GM19239 (cell line): ENCODE measurements around the gene HSPA1B.
"Not testable (repeated sequence)": the region's sequence is repeated elsewhere in the genome, so short reads cannot be mapped to it uniquely, and the experiment has no call there.

Experiments used
- DNase-seq: peaks from one replicate; pipeline ENCODE4 v3.0.0; 2011; ENCODE audit warnings: low spot score; ENCODE audit not compliant: insufficient read length
- FAIRE-seq: peaks from 2 replicates; lab custom pipeline; 2011; peaks lifted over from hg19 to GRCh38; lab: Jason Lieb, UNC

HSPA1B gene

DNA sequence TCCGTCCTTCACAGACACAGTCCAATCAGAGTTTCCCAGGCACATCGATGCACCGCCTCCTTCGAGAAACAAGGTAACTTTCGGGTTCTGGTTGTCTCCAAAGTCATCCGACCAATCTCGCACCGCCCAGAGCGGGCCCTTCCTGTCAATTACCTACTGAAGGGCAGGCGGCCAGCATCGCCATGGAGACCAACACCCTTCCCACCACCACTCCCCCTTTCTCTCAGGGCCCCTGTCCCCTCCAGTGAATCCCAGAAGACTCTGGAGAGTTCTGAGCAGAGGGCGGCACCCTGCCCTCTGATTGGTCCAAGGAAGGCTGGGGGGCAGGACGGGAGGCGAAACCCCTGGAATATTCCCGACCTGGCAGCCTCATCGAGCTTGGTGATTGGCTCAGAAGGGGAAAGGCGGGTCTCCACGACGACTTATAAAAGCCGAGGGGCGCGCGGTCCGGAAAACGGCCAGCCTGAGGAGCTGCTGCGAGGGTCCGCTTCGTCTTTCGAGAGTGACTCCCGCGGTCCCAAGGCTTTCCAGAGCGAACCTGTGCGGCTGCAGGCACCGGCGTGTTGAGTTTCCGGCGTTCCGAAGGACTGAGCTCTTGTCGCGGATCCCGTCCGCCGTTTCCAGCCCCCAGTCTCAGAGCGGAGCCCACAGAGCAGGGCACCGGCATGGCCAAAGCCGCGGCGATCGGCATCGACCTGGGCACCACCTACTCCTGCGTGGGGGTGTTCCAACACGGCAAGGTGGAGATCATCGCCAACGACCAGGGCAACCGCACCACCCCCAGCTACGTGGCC lies at the start of gene HSPA1B:
HSPA1B (plus strand) TSS at position 453 of the 794 bp plus-strand sequence; CDS start at position 666, 213 bp downstream.
- FAIRE-seq (peak; percentile 77), DNase-seq (peak; percentile 85)

DNA sequence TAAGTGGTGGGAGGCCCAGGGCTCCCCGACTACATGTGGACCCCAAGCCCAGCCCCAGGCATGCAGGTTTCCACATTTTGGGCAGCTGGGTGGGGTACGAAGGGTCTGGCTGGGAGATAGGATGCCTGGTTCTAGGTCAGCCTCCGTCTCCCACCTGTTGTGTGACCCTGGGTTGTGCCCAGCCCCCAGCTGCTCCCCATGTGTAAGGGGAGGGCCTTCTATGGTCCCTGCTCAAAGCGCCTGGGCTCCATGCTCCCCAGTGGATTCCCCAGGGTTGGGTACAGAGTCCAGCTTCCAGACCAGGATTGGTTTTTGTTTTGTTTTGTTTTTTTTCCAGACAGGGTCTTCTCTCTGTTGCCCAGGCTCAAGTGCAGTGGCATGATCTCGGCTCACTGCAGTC lies 49.3 kb upstream of the HSPA1B start:
- FAIRE-seq (no peak), DNase-seq (no peak)

DNA sequence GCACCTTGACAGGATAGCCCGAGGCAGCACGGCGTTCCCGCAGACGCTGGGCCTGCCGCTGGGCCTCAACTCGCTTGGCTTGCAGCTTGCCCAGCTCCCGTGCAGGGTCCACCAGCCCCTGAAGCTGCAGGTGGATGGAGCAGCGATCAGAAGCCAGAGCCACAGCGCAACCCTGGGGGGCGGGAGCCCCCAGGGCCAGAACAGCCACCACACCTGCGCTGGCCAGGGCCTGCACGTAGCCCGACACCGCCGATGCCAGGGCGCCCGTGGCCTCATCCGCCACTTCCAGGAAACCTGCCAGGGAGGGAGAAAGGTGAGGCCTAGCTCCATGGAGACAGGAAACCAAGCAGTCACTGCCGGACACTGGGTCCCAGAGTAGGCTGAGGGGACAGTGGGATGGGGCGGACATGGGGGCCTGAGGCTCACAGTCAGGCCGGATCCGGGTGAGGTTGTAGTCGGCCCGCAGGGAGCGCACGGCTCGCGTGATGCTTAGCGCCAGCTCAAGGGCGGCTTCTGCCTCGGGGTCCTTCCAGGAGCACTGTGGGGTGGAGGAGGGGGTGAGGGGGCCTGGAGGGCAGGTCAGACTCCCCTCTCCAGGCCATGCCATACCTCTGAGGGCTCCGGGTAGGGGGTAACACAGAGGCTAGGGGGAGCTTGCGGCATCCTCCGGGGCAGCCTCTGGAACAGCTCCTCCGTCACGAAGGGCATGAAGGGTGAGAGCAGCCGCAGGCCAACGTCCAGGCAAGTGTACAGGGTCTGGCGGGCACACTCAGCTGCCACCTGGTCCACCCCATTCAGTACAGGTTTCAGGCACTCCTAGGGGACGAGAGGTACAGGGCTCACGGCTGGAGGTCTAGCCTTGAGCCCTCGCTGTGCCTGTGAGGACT lies 48.3 kb upstream of the HSPA1B start:
- no peak for FAIRE-seq
- no peak for DNase-seq

DNA sequence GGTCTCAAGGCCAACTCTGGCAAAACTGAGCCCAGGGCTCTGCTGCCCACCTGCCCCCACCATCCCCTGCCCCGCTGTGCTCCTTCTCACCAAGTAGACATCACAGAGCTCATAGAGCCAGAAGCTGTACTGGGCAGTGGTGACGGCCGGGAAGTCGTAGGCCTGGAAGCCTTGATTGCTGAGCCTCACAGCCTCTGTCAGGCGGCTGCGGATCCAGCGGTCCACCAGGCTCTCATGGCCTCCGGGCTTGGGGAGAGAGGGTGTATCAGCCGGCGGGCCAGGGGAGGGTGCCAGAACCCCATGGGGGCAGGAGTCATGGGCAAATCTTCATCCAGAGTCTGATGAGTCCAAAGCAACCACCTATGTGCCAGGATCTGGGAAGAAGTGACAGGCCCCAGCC lies 47.6 kb upstream of the HSPA1B start:
- FAIRE-seq (no peak), DNase-seq (no peak)

DNA sequence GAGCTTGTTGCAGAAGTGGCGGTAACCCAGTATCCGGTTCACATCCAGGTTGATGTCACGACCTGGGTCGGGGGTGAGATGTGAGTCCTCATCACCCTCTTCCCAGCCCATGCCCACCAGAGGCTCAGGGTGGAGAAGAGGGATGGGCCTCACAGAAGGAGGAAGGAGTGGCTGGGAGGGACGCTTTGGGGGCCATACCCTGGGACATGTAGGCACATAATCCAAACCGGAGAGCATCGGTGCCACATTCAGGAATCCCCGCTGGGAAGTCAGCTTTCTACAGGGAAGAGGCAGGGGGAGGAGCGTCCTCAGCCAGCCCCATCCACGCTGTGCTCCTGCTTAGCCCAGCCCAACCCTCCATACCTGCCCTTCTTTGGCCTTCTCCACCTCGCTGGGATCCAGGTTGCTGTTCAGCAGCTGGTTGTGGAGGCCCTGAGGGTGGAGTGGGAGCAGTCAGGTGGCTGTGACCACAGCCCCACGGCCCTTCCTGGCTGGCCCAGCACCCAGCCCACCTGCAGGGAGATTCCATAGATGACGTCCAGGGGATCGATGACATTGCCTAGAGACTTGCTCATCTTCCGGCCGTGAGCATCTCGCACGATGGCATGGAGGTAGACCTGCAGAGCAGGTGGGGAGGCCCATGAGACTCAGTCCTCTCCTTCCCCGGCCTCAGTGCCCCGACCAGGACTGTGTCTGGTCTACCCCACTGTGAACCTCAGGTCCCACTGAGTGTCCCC lies 46.9 kb upstream of the HSPA1B start:
- DNase-seq: no peak
- FAIRE-seq: no peak

DNA sequence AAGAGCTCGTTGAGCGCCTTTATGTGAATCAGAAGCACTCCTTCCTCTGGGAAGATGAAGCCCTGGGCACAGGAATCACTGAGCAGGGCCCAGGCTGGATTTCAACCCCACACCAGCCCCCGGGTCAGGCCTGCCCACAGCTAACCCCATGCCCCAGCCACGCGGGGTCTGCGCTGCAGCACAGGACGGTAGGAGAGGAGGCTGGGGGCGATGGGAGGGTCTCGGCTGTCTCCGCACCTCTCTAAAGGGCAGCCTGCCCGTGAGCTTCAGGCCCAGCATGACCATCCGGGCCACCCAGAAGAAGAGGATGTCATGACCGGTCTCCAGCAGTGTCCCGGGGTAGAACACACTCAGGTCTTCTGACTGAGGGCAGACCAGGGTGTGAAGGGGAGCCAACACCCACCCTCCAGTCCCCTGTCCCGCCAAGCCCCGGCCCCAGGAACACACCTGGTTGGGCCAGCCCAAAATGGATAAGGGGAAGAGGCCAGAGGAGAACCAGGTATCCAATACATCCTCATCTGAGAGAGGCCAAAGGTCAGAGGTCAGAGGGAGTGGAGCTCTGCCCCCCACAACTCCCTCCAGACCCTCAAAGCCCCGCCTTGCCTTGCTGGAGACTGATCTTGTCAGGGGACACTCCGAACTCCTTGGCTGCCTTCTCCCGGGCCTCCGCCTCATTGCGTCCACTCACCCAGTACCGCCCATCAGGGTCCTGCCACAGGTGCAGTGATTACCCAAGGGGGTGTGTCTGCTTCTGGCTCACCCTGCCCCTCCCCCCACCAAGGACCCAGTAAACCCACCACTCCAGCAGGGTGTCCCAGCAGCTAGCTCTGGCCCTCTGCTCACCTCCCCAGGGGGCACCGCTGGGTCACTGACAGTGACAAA lies 46.1 kb upstream of the HSPA1B start:
- DNase-seq (no peak), FAIRE-seq (no peak)

DNA sequence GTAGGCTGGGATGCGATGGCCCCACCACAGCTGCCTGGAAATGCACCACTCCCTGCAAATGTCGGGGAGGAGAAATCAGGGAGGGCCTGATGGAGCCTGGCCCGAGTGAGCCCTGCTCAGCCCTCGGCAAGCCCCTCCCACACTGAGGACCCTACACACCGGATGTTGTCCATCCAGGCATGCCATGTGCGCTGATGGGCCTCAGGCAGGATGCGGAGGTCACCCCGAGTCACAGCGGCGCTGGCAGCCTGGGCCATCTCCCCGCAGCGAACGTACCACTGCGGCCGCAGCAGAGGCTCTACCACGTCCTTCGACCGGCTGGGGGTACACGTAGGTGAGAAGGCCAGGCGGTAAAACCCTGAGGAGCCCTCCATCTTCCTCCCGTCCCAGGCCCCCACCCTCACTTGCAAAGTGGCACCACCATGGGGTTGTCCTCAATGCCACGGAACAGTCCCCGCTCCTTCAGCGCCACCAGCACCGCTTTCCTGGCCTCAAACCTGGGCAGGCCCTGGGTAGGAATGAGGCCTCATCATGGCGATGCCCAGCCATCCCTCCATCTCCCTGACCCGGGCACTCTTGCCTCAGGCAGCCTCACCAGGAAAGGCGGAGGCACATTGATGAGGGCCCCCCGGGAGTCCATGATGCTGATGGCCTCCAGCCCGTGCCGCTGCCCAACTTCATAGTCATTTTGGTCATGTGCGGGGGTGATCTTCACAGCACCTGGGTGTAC lies 45.2 kb upstream of the HSPA1B start:
- no peak for FAIRE-seq
- DNase-seq: no peak

DNA sequence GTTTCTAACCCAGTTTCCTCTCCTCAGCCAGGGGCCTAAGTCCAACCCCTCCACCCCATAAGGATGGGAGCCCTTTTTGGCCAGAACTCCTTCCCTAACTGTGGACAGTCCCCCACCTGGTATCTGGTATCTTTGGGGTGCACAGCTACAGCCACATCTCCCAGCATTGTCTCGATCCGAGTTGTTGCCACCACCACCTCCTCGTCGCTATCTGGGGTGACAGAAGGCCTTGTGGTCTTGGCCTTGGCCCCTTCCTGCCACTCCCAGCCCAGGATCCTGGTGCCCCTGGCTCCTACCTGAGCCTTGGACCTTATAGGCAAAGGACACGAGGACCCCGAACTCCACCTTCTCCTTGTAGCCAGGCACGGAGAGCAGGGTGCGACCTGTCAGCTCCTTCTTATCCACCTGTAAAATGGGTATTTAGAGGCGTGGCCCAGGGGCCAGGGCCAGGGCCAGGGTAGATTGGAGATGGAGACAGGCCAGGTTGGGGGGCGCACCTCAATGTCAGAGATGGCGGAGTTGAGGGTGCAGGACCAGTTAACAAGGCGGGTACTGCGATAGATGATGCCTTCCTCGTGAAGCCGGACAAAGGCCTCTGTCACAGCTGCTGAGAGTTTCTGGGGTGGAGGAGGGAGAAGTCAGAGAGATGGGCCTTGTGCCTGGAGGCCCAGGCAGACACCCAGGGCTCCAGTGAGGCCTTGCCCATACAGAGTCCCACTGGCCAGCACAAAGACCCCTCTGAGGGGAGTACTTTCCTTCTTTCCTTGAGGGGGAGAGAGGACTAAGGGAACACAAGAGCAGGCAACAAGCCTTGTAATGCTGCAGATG lies 43.2 kb upstream of the HSPA1B start:
- no peak for FAIRE-seq

DNA sequence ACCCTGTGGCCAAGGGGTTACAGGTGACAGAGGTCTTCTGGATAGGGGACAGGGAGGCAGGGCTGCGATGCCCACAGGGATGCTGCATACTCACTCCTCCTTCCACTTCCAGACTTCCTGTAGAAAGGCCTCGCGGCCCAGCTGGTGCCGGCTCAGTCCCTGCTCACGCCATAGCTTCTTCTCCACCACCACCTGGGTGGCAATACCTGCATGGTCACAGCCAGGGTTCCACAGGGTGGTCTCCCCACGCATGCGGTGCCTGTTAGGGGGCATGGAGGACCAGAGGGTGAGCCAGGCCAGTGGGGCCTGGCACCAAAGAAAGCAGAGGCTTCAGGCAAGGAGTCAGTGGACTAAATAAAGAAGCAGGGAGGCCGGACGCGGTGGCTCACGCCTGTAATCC lies 42.1 kb upstream of the HSPA1B start:
- FAIRE-seq (no peak), DNase-seq (no peak)

More for the DNA sequence above, 43.2 kb upstream of the HSPA1B start:
- no peak for DNase-seq

DNA sequence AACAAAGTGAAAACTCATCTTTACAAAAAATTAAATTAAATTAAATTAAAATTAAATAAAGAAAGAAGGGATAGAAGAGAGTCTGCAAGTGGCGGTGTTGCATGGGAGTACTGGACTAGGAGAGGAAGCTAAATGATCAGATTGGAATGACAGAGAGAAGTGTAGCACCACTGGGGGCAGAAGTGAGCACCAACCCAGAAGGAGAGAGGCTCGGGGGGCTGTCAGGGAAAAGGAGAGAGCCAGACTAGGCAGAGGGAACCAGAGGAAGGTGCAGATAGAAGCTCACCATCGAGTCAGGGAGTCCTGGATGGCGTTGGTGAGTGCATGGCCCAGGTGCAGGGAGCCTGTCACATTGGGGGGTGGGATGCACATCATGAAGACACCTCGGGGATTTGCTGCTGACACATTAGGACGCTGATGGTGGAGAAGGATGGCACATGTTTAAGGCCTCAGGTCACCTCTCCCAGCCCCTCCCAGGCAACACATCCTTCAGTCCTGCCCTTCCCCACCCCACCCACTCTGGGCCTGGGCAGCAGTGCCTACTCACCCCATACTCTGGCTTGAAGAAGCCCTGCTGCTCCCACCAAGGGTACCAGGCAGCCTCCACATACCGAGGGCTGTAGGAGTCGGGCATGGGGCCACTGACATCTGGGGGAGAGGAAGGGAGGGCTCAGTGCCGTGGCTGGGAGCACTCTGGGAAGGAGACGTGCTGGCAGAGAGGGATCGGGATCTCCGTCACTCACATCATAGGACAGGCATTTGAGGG lies 36.0 kb upstream of the HSPA1B start:
- FAIRE-seq (peak; percentile 68), DNase-seq (no peak)

DNA sequence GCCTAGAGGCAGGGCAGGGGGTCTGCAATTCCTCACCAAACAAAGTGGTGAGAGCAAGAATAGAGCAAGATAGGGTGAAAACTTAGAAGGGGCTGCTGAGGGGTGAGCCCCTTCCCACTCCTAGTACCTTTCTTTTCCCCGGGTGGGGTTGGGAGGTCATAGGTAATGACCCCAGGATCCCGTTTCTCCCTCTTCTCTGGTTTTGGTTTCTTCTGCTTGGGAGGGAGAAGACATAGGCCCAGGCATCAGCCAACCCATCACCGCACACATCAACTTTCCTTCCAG lies 35.5 kb upstream of the HSPA1B start:
- DNase-seq: no peak
- no peak for FAIRE-seq

DNA sequence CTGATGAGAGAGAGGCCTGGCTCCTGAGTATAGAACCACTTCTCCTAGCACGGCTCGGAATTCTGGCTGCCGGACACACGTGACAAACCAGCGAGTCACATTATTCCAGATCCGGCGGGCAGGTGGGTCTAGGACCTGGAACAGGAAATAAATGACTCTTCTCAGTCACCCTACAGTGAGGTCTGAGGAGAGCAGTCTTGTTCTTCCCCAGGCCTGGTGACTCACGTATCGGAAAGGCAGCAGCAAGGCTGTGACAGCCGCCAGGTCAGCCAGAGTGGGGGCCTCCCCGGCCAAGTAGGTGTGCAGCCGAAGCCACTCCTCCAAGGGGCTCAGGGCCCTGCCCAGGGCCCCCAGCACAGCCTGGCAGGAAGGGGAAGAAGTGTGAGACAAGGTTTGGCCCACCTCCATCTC lies 34.8 kb upstream of the HSPA1B start:
- DNase-seq (no peak), FAIRE-seq (no peak)

DNA sequence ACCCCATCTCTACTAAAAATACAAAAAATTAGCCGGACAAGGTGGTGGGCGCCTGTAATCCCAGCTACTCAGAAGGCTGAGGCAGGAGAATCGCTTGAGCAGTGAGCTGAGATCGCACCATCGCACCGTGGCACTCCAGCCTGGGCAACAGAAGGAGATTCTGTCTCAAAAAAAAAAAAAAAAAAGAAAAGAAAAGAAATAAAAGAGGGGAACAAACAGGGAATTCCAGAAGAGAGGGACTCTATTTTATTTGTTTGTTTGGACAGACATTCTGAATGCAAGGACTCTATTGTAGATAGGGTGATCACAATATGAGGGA lies 33.7 kb upstream of the HSPA1B start:
- FAIRE-seq, DNase-seq: not testable (repeated sequence)

DNA sequence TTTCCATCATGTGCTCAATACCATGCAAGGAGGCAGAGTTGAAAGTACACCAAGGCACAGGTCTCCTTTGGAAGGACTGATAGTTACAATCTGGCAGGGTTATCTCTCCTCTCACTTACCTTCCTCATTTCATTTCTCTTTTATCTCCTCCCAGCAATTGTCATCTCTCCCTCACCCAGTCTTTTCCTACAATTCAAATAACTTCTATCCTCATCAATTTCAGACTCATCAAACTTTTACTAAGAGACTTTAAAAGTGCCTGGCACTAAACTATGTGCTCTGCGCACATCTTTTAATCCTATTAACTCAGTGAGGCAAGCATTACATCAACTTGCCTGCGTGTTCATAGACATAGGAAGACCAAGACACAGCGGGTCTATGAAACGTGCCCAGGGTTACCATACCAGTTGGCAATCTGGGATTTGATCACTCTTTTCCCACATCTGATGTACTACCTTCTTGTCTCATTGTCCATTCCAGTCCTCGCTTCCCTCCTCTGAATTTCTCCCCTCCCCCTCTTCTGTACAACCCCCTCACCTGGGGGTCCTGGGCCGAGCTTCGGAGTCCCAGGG lies 33.2 kb upstream of the HSPA1B start:
- DNase-seq (no peak), FAIRE-seq (no peak)

DNA sequence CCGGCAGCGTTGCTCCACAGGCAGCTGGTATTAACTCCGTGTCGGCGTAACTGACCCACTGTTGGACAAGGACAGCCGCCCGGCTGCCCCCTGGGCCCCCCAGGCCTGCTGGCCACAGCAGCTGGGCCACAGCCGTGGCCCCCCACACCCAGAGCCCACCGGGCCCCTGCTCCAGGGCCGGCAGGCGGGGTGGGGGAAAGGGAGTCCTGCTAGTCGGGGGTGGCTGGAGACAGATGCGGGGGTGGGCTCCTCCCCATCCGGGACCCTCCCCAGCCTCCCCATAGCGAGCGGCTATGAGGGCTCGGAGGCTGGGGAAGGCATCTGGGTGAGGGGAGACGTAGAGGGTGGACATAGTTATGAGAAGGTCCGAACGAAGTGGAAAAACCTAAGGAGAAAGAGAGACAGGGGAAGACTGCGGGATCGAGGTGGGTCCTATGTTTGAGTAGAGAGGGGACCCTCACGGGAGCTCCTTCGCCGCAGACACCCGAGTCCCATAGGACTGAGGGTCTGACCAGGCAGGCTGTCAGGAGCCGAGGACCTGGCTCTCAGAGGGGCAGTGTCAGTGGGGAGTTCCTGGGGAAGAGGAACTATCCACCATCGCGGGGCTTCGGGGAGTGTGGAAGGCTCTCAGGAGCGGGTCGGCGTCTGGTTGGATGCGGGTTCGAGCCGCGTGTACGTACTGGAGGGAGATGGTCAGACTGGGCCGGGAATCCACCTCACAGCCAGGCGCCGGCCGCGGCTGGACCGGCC lies 32.5 kb upstream of the HSPA1B start:
- DNase-seq (no peak), FAIRE-seq (peak; percentile 4)

DNA sequence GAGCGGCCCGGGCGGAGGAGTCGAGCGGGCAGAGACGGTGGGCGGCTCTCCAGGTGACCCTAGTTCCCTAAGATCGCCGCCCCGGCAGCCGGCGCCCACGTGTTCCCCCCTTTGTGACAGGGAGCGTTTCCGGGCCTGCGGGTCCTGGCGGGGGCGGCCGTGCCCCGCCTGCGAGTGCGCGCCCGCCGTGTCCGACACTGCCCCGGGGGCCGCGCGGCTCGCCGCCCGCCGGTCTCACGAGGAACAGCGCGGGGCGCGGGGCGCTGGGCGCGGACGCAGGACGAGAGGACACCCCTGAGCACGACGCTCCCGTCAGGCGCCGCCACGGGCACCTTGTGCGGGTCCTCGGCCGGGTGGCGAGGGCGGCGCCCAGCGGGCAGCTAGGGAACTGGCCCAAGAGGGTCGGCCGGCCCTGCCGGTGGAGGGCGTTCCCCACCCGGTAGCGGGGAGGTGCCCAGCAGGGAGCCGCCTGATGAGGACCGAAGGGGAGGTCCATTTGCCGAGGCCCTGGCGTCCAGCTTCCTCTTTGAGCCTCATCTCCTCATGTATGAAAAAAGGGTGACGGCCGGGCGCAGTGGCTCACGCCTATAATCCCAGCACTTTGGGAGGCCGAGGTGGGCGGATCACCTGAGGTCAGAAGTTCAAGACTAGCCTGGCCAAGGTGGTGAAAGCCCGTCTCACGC lies 31.8 kb upstream of the HSPA1B start, which contains the start of gene VARS1:
VARS1 (minus strand) TSS at position 137 of the 683 bp plus-strand sequence. CDS start 535 bp downstream, outside the sequence.
- FAIRE-seq: peak; percentile 67
- DNase-seq: peak; percentile 89
